Vagina (tissue), 2 donors: ENCODE measurements around the gene INAFM2.

ENCODE experiments used
- CTCF ChIP-seq, 3 experiments: fragments of 450-650 bp in 2 of 3; fragments of 200-600 bp in 1 of 3; sonication (generic) in 1 of 3; IDR thresholded peaks; one replicate each; pipeline ENCODE4 v1.5.1; 2017 to 2019; ENCODE audit warnings: antibody characterized with exemption in 3 of 3, mild to moderate bottlenecking in 2 of 3, moderate library complexity in 2 of 3
- POLR2A ChIP-seq, 2 donors: fragments of 450-650 bp; IDR thresholded peaks; one replicate each; pipeline ENCODE4 v1.6.1; 2017; ENCODE audit warnings: antibody characterized with exemption in 2 of 2, mild to moderate bottlenecking in 2 of 2, moderate library complexity in 2 of 2
- POLR2AphosphoS5 ChIP-seq, 2 donors: sonication (generic); formaldehyde crosslinking; IDR thresholded peaks; one replicate each; pipeline ENCODE4 v1.9.0; 2017; ENCODE audit warnings: antibody characterized with exemption in 2 of 2, mild to moderate bottlenecking in 2 of 2, low read depth in 1 of 2; ENCODE audit not compliant: insufficient read depth in 1 of 2

DNA sequence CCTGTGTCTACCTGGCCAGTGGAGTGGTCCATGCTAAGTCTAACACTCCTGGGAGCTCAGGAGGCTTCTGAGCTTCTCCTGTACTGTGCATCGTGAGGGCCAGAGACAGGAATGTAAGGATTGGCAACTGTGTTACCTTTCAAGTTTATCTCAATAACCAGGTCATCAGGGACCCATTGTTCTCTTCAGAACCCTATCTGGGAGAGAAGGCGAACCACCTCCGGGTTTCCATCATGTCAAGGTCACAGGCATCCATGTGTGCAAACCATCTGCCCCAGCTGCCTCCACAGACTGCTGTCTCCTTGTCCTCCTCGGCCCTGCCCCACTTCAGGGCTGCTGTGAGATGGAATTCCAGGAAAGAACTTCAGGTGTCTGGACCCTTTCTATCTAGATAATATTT, 46.6 kb upstream of the INAFM2 start:
- TF ChIP-seq CTCF (IDR thresholded peaks at IDR 0.05) (no peak), POLR2A (IDR thresholded peaks at IDR 0.05) (no peak), POLR2AphosphoS5 (IDR thresholded peaks at IDR 0.05; ENCODE audit: insufficient read depth in 1 of 2, low read depth in 1 of 2) (no peak)
